ENCODE results near the gene PLPP1.

DNA sequence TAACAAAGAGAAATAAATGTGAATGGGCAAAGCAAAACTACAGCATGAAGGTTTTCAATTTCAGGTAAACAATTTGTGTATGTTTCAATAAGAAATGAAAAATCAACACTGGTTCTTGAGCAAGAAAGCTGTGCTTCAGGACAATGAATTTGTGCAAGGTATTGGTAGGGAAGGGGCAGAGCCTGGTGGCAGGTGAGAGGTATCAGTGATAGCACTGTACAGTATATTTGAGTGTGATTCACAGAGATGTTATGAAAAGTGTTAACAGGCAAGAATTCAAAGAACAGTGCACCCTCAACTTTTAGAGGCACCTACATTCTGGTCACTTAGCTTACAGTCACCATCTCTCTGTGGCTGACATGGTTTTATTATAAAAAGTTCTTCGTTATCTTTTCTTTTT, 25.7 kb downstream of the PLPP1 start:
- TF ChIP-seq POLR2AphosphoS5 (IDR thresholded peaks at IDR 0.05; ENCODE audit: borderline replicate concordance, low read depth, low read length) (no peak), EZH2 (IDR thresholded peaks at IDR 0.05) (no peak)

Measured in SK-N-MC (cell line).